ENCODE data around the gene CASQ1.

The CASQ1 gene

GRCh38 chr1:160189649-160190625 lies at the start of gene CASQ1:
Gene CASQ1, plus strand, starts transcription at chr1:160190575. Its CDS starts 177 bp downstream, at chr1:160190752.
- DNase-seq: no peak

- no peak for DNase-seq
These were observed 46.7 kb upstream of the CASQ1 start for GRCh38 chr1:160143695-160144094.

GRCh38 chr1:160144921-160145320 lies 45.5 kb upstream of the CASQ1 start:
- DNase-seq: no peak

GRCh38 chr1:160146107-160146506 lies 44.3 kb upstream of the CASQ1 start:
- DNase-seq: no peak

- DNase-seq: no peak
These were observed 42.3 kb upstream of the CASQ1 start for GRCh38 chr1:160148121-160148520.

GRCh38 chr1:160149233-160149632 lies 41.1 kb upstream of the CASQ1 start:
- no peak for DNase-seq

- DNase-seq: no peak
These were observed 40.7 kb upstream of the CASQ1 start for GRCh38 chr1:160149716-160150115.

GRCh38 chr1:160151303-160151702 lies 39.1 kb upstream of the CASQ1 start, which contains the start of gene ATP1A4:
Gene ATP1A4, plus strand, starts transcription at chr1:160151603. Its CDS starts 438 bp downstream, at chr1:160152041.
- DNase-seq: no peak

GRCh38 chr1:160154790-160155189 lies 35.6 kb upstream of the CASQ1 start:
- no peak for DNase-seq

- DNase-seq: no peak
These were observed 34.0 kb upstream of the CASQ1 start for GRCh38 chr1:160156361-160156760.

- DNase-seq: no peak
These were observed 33.2 kb upstream of the CASQ1 start for GRCh38 chr1:160157174-160157573.

GRCh38 chr1:160158031-160158430 lies 32.3 kb upstream of the CASQ1 start:
- DNase-seq: no peak

GRCh38 chr1:160158534-160158933 lies 31.8 kb upstream of the CASQ1 start:
- no peak for DNase-seq

GRCh38 chr1:160159846-160160245 lies 30.5 kb upstream of the CASQ1 start:
- no peak for DNase-seq

- DNase-seq: no peak
These were observed 28.2 kb upstream of the CASQ1 start for GRCh38 chr1:160161965-160162705.

GRCh38 chr1:160162931-160163330 lies 27.4 kb upstream of the CASQ1 start:
- DNase-seq: no peak

- no peak for DNase-seq
These were observed 26.8 kb upstream of the CASQ1 start for GRCh38 chr1:160163615-160164014.

GRCh38 chr1:160164121-160164520 lies 26.3 kb upstream of the CASQ1 start:
- no peak for DNase-seq

GRCh38 chr1:160166166-160166868 lies 24.1 kb upstream of the CASQ1 start:
- DNase-seq: no peak

- DNase-seq: no peak
These were observed 23.3 kb upstream of the CASQ1 start for GRCh38 chr1:160167056-160167455.

- DNase-seq: no peak
These were observed 22.8 kb upstream of the CASQ1 start for GRCh38 chr1:160167580-160167979.

GRCh38 chr1:160168016-160168415 lies 22.4 kb upstream of the CASQ1 start:
- no peak for DNase-seq

Data from NCI-H1417 treated with DMSO at 0.1 percent for 48 hours (cell line).